Fibroblast of mammary gland (primary cell): ENCODE data around the gene HERC3.

ENCODE experiments used
- DNase-seq: peaks from one replicate; pipeline ENCODE4 v3.0.0-alpha.2; 2010; ENCODE audit warnings: low read depth
- H3K4me3 ChIP-seq: 2 replicates; pipeline ENCODE4 v1.5.1; 2011; ENCODE audit warnings: low read depth, mild to moderate bottlenecking, low read length, moderate library complexity; ENCODE audit not compliant: control insufficient read depth
- CTCF ChIP-seq: conservative IDR thresholded peaks from 2 replicates; pipeline ENCODE4 v1.5.1; 2011; ENCODE audit warnings: low read depth, low read length, inconsistent platforms; ENCODE audit not compliant: control insufficient read depth, insufficient read depth

Gene HERC3

DNA sequence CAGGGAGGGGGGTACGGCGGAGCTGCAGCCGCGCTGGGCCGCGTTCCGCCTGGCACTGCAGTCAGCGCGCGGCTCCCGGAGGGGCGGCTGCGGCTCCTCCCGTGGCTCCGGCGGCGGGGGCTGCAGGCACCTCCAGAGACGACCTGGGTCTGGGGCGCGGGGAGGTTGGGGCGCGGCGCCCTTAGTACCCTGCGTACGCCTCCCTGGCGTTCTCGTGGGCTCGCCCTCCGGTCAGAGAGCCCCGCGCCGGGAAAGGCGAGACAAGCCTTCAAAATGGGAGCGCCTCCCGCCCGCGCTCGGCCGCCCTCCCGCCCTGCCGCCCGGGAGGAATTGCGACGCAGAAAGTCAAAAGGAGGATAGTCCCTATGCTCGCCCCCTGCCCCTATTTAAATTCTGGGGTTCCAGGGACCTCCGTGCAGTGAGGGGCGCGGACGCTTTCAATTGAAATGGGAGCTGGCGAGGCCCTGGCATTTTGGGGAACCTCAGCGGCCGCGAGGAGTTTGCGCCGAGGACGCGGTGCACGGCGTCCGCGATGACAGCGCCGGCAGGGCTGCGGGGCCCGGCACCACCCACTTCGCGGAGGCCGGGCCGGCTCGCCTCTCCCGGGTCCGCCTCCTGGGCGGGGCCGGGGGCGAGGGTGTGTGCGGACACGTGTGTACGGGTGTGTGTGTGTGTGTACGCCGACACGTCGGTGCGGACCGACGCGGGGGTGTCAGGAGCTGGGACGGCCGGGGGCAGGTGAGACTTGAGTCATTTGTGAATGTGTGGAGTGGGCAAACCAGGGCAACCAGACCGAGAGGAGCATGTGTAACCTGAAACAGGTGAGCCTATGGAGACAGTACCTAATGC lies 544 bp downstream of the HERC3 start:
- no peak for TF ChIP-seq CTCF
- peak; percentile 73 for DNase-seq
- H3K4me3 ChIP-seq, result peak overlapping the region; percentile 84

DNA sequence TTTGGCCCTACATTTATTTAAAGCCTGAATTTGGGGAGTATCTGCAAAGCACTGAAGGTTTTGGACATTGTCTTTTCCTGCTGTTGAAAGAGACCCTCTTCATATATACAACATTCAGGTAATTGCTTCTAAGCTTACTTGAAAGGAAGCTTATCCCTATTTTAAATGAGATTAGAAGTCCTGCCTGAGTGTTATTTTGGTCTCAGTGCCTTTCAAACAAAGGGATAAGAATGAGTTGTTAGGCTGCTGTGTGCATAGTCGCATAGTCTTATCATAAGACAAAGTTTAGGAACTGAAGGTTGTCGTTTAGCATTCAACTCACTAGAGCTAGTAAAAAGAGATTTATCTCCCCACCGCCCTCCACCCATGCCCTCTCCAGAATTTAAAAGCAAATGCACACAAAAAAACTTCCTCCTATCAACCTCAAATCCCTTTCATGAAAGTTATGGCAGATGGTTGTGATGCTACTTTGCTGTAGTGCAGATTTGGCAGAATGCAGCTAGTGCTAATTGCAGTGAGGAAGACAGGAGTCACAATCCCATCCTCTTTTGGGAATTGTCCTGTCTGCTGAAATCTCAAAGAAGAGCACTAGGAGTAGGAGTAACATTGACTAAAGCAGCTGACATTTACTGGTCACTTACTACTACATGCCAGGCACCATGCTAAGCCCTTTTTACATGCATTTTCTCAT lies 5.8 kb downstream of the HERC3 start:
- no peak for DNase-seq
- H3K4me3 ChIP-seq, result no peak overlapping the region
- no peak for TF ChIP-seq CTCF

DNA sequence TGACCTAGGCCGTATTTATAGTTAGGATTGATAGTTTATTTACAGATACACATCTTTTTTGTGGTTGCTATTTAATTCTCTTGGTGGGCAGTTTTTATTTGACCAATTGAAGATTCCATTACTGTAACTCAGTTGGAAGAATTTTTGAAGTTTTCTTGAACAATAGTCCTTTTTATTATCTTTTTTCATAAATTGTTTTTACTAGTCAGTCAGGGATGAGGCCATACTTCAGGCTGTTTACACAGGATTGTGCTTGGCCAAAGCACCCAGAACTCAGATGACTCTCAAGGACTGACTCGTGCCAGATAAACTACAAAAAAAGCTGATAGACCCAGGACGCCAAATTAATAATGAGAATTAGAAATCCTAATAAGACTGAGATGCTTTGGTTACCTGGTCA lies 7.0 kb downstream of the HERC3 start:
- no peak for TF ChIP-seq CTCF
- peak; percentile 60 for DNase-seq
- H3K4me3 ChIP-seq, result no peak overlapping the region

DNA sequence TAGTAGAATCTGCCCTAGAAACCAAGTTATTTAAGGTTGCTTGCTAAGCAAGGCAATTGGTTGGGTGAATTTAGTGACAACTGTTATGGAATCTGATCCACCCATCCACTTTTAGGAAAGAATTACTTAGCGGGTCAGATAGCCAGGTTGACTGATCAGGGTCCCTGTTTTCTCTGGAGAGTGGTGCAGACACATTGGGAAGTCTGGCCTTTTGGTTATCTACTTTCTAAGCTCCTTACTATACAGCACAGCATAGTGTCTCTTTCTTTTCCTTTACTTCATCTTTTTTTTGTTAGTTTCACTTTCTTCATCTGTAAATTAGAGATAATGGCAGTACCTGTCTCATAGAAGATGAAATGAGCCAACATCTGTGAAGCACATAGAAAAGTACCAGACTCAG lies 7.4 kb downstream of the HERC3 start:
- DNase-seq, result no peak
- TF ChIP-seq CTCF, result no peak
- no peak overlapping the region for H3K4me3 ChIP-seq

GRCh38 chr4:88600176-88600838 lies 8.0 kb downstream of the HERC3 start:
- TF ChIP-seq CTCF, result no peak
- peak; percentile 51 for DNase-seq
- H3K4me3 ChIP-seq, result no peak overlapping the region

GRCh38 chr4:88604978-88605678 lies 12.8 kb downstream of the HERC3 start:
- TF ChIP-seq CTCF, result no peak
- DNase-seq, result no peak
- no peak overlapping the region for H3K4me3 ChIP-seq
